T-helper 1 cell treated with Interleukin-12 subunit alpha and Interleukin-12 subunit beta and Interleukin-4 antibody, amounts not matched to agents 30 ng/mL and 1 ng/mL, for 36 hours (primary cell): Measurements from ENCODE around the gene MCAT. TPM values are rescaled to one million over a fixed set of nuclear protein-coding genes. Genes with fewer than 3 reads are reported as not detected.

Source experiments
- intact Hi-C: fragments of 100-400 bp; cut with micrococcal nuclease; formaldehyde crosslinking; loops from one replicate; pipeline ENCODE4 v1.15.1; 2024
- total RNA-seq: library from RNA; stranded (reverse); gene quantifications from 2 replicates; pipeline ENCODE4 v1.2.3, GENCODE V29; 2022

MCAT gene
- total RNA-seq, 1 donor from 2014 or later: 14.0 TPM

DNA sequence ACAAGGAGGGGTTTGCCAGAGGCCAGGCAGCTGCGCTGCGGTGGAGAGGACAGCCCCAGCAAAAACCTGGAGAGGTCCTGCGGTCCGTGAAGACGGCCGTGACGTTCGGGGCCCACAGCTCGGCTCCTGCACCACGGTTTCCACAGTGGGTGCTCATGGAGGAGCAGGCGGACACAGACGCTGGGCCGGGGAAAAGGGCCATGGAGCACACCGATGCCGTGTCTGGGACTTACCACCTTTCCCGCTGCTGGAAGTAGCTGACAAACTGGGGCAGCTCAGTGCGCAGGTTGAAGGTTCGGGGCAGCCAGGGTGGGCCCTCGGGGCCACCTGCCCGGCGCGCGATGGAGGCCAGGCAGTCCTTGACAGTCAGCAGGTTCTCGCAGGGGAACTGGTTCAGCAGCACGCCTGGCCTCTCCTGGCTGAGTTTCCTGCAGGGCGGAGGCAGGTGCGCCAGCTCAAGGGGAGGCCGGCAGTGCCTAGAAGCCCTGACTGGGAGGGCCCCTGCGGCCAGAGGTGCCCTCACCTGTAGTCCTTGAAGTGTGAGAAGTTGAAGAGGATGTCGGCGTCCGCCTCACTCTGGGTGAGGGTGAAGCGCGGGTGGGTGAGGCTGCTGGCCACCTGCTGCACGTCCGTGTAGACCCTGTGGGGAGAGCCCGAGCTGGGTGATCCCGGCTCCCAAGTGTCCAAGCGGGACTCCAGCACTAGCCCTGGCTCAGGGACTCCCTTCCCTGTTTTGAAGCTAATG is 30.9 kb upstream of the MCAT start:
- intact Hi-C loops: no loop called here

- intact Hi-C loops: no loop called here
Observed at GRCh38 chr22:43173566-43173965, 30.4 kb upstream of the MCAT start.

DNA sequence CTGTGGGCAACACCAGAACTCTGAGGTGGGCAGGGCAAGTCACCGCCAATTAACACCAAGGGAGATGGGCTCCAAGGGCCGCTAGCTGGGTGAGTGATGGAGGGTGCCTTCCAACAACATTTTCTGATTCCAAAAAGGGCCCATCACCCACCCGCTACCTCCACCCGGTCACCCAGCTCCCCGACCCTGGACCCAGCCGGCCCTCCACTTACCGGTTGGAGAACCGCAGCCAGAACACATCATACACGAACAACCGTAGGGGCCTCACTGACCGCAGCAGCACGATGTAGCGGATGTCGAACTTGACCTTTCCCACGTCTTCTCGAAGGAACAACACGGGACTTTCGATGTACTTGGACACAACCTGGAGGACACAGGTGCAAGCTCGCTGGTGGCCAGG is 29.0 kb upstream of the MCAT start:
- intact Hi-C loops: no loop called here

DNA sequence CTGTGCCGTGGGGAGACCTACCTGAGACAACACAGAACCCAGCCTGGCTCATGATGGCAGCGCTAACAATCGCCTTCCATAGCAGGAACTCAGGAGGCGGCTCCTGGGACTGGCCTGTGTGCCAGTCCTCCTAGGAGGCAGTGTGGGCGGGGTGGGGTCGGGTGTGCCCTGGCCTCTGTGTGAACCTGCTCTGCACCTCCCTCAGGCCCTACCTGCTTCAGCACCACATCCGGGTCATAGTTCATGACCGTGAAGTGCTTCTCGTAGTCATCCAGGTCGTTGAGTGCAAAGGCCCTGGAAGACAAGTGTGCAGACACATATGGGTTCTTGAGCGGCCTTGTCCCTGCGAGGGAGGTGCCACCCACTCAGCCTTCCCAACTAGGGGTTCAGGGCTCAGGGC is 28.4 kb upstream of the MCAT start:
- intact Hi-C loops: no loop called here

- intact Hi-C loops: no loop called here
Observed at GRCh38 chr22:43171019-43171491, 27.9 kb upstream of the MCAT start.

DNA sequence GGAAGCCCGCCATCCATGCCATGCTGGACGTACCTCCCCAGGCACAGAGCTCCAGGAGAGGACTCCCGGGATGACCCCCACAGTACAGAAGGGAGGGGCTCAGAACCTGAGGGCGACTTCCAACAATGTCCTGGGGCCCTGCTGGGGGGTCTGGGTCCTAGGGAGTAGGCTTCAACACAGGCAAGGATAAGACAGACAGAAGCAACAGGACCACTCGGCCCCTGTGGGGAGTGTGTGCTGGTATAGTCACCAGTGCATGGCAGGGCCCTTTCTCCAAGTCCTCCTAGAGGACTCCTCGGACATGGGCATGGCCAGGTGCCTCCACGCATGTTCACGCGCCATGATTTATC is 26.9 kb upstream of the MCAT start:
- intact Hi-C loops: no loop called here

DNA sequence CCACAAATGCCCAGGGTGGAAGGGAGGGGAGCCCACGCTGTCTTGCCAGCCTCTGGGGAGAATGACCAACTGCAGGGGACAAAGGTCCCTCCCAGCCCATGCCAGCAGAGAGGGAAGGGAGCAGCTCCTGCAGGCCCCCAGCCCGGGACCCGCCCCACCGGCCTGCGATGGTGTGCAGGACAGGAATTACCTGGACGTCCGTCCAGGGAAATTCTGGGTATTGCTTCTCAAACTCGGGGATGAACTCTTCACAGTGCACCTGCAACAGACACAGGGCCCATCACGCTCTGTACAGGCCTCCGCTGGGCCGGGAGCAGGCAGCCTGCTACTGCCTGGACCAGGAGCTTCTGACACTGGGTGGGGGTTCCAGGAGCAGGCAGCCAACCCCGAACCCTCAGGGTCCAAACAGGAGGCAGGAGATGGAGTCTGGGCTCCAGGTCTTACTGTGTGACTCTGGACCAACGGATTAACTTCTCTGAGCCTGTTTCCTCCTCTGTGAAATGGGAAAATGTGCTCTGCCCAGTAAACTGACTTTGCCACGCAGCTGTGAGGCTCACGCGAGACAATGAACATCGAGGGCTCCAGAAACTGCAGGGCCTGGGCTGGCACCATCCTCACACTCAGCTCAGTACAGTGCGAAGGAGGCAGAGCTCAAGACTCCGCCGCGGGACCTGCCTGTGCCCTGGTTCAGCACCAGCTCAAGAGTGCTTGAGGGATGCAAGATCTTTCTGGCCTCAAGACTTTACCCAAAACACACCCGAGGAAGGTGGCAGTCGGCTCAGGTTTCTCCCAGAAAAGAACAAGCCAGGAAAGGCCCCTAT is 26.3 kb upstream of the MCAT start:
- intact Hi-C loops: no loop called here

DNA sequence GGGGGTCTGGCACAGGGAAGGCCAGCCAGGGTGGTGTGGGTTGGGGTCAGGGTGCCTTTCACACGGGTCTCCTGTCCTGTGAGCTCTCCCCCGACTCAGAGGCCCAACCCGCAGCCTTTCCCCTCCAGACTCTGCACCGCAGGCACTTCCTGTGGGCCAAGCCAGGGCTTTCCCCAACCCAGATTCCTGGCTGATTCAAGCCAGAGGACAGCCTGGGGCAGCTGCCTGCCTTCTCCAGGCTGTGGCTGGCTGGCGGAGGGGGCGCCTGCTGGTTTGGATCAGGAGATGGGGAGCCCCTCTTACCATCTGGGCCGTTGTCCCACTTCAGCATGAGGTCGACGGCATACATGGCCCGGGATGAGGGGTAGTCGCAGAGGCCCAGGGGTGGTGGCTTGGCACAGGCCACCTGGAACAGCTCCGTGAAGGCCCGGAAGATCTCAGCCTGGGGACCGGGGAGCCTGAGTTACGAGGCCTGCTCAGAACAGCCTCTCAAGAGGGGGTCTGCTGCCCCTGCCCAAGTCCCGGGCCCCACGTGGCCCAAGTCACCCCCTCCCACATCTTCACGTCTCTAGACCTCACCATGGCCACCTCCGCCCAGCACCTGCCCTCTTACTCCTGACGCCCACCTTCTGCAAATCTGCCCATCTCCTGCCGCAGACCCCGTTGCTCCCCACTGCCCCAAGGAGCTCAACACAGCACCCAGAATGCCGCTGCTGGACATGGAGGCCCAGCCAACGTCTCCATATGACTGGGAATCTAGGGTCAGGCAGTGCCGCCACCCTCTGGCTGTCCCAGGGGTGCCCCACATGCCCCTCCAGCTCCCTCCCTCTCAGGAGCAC is 25.5 kb upstream of the MCAT start:
- intact Hi-C loops: no loop called here

GRCh38 chr22:43167001-43167589 is 23.9 kb upstream of the MCAT start:
- intact Hi-C loops: no loop called here

DNA sequence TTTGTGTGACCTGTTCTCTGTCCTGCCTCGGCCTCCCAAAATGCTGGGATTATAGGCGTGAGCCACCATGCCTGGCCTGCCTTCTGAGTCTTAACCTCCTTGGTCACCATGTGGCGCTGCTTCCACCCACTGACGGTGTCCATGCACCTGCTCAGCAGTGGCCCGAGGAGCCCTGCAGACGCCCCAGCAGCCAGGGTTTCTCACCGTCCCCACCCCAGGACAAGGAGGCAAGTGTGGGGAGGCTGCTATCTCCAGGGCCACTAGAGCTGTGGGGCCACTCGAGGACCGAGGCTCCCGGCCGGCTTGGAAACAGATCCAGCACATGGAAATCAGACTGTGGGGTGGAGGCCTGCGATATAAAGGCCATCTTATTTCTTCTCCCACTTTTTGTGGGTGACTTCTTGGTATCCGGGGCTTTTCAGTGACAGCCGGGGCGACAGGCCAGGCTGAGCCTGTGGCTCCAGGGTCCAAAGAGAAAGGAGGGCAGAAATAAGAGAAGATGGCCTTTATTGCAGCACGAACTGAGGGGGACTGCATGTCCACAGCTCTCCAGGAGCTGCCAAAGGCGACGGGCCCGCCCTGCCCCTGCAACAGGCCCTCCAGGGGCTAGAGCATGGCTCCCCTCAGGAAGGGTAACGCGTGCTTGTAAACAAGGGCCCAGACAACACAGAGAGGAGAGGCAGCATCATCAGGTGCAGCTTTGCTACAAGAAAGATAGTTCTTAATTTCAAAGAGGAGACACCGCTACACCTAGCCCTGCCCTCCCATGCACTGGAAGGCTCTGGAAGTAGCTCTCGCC is 23.1 kb upstream of the MCAT start:
- intact Hi-C loops: no loop called here

DNA sequence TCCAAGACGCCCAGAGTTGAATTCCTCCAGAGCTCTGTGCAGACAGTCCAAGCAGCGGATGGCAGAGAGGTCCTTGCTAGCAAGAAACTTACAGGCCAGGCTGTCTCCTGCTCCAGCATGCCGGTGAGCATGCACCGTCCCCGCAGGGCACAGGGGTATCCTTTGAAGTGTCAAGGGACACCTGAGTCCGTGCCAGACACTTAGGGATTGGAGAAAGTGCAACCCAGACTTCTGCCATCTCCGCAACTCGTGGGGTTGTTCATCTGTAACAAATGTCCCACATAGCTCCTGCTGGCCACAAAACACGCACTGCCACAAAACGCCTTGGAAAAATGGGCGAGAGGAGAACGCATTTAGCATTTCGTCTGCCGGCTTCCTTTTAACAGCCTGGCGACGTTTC is 21.4 kb upstream of the MCAT start:
- intact Hi-C loops: no loop called here

GRCh38 chr22:43163241-43163795 is 20.1 kb upstream of the MCAT start:
- intact Hi-C loops: no loop called here

- intact Hi-C loops: no loop called here
Observed at GRCh38 chr22:43162412-43163150, 19.4 kb upstream of the MCAT start.

- intact Hi-C loops: no loop called here
Observed at GRCh38 chr22:43160497-43161126, 17.4 kb upstream of the MCAT start.

DNA sequence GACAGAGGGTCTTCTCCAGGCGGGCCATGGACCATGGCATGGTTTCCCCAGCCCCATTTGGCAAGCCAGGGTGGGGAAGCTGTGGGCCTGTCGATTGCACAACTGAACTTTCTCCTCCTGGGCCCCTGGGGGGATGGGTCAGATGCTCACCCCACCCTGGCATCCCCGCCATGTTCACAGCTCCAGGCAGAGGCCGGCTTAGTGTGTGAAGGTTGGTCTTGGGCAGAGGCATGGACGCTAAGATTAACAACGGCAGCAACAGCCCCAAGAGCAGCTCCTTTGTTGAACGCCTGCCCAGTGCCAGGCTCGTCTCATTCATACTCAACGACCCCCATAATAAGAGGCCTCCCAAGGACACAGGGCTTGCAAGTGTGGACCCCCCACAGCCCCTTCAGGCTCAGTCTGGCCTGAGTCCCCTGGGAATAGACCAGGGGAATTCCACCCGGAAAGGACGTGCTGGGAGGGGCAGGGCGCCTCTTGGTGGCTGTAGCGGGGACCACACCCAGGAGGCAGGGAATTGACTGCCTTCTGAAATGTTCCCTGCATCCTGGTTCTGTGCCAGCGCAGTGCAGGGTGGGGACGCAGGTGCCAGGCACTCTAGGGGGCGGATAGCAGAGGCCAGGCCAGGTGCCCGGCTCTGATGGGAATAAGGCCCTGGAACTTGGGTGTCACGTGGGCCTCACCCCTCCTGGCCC is 16.4 kb upstream of the MCAT start:
- intact Hi-C loops: no loop called here

DNA sequence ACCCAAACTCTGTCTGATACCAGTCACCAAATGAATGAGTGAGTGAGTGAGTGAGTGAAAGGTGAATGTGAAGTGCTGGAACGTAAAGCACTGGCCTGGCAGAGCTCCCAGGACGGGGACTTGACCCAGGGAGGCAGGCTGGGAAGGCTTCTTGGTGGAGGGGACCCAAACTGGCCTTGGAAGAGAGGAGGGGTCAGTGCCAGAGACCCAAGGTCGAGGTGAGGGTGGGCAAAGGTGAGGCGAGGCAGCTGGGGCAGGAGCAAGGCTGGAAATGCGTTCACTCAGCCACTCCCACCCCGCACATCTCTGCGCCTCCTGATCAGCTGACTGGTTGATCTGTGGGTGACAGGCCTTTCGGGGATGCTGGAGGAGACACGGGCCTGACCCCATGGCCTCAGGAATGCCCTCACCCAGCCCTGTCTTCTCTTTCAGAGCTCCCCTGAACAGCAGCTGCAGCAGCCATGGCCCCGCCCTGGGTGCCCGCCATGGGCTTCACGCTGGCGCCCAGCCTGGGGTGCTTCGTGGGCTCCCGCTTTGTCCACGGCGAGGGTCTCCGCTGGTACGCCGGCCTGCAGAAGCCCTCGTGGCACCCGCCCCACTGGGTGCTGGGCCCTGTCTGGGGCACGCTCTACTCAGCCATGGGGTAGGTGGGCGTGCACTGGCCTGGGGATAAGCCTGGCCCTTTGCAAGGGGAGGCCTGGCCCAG is 15.7 kb upstream of the MCAT start:
- intact Hi-C loops: no loop called here

DNA sequence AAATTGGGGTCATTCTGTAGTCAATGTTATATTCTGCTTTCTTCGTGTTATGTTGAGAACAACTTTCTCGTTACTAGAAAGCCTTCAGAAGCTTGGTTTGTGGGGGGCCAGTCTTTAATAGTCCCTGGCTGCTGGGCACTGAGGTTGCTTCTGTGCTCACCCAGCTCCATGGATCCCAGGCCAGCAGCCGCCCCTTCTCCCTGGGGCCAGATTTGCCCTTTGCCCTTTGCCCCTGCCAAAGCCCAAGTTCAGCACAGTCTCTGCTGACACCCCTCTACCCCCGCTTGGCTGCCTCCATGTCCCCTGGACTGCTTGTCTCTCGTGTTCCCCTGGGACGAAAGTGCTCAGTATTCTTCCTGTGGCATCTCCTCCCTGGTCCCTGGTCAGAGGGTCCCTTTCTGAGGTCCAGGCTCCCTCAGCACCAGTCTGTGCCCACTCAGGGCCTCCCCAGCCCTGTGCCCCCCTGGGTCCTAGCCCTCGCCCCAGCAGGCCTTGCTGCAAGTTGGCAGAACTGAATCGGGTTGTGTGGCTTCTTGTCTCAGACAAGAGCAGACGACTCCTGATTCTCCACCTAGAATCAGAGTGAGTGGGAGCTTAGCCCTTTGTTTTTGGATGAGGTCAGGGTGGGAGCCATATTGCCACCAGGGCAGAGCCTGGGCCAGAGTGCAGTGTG is 14.8 kb upstream of the MCAT start:
- intact Hi-C loops: no loop called here
